SK-N-SH (cell line): Measurements from ENCODE around the gene CCDC18. TPM values are rescaled to one million over a fixed set of nuclear protein-coding genes. Genes with fewer than 3 reads are reported as not detected.

ENCODE experiments used
- CTCF ChIA-PET: fragments of 300-600, 350-600 bp; formaldehyde crosslinking; extraction: SDS; loops from one replicate; lab custom pipeline; 2021; lab: Yijun Ruan, JAX
- POLR2A ChIA-PET: fragments of 350-600 bp; sonication (Branson Sonifier 250); formaldehyde crosslinking; extraction: SDS; loops from one replicate; lab custom pipeline; 2020; ENCODE audit warnings: antibody characterized with exemption, inconsistent platforms; lab: Yijun Ruan, JAX
- DNase-seq: peaks from one replicate; pipeline ENCODE4 v3.0.0; 2012
- H2AFZ ChIP-seq: fragments of 200-600 bp; sonication (generic); 2 replicates; pipeline ENCODE4 v1.8.1; 2016; ENCODE audit warnings: antibody characterized with exemption, mild to moderate bottlenecking, low read depth
- H3F3A ChIP-seq: fragments of 200-600 bp; sonication (generic); replicated peaks from 2 replicates; pipeline ENCODE3; 2016; ENCODE audit warnings: antibody characterized with exemption, mild to moderate bottlenecking; ENCODE audit not compliant: insufficient read depth
- H3K27ac ChIP-seq, 2 experiments: fragments of 200-500 bp in 1 of 2; fragments of 200-600 bp in 1 of 2; sonication (Bioruptor generic) in 1 of 2; sonication (generic), shearing (Covaris generic) in 1 of 2; 2 replicates each; pipeline versions ENCODE4 v1.5.1 to v1.6.1; 2014 to 2016; ENCODE audit warnings: low read depth in 2 of 2, inconsistent platforms in 1 of 2, low read length in 1 of 2, mild to moderate bottlenecking in 1 of 2, mixed read lengths in 1 of 2
- H3K27me3 ChIP-seq: fragments of 200-600 bp; sonication (generic), shearing (Covaris generic); 2 replicates; pipeline ENCODE4 v1.6.1; 2016; ENCODE audit warnings: mixed run types; ENCODE audit not compliant: insufficient read depth
- H3K36me3 ChIP-seq, 2 experiments: fragments of 200-500 bp in 1 of 2; fragments of 200-600 bp in 1 of 2; sonication (Bioruptor generic) in 1 of 2; sonication (generic) in 1 of 2; replicated peaks in 1 of 2; 2 replicates each; pipeline versions ENCODE3 to v1.5.1; 2014 to 2016; ENCODE audit warnings: low read length in 1 of 2, mild to moderate bottlenecking in 1 of 2; ENCODE audit not compliant: insufficient read depth in 2 of 2, control insufficient read depth in 1 of 2
- H3K4me1 ChIP-seq, 2 experiments: fragments of 200-500 bp in 1 of 2; fragments of 200-600 bp in 1 of 2; sonication (Bioruptor generic) in 1 of 2; sonication (generic), shearing (Covaris generic) in 1 of 2; 2 replicates each; pipeline versions ENCODE4 v1.5.1 to v1.6.1; 2014 to 2016; ENCODE audit warnings: low read depth in 1 of 2, low read length in 1 of 2, mixed run types in 1 of 2; ENCODE audit not compliant: insufficient read depth in 2 of 2, control insufficient read depth in 1 of 2
- H3K4me2 ChIP-seq: fragments of 200-600 bp; sonication (generic), shearing (Covaris generic); 2 replicates; pipeline ENCODE4 v1.6.1; 2017; ENCODE audit warnings: mixed run types
- H3K4me3 ChIP-seq, 2 experiments: fragments of 200-500 bp in 1 of 2; fragments of 200-600 bp in 1 of 2; sonication (Bioruptor generic) in 1 of 2; sonication (generic), shearing (Covaris generic) in 1 of 2; 2 replicates each; pipeline versions ENCODE4 v1.5.1 to v1.8.1; 2014 to 2016; ENCODE audit warnings: low read depth in 2 of 2, inconsistent platforms in 1 of 2, low read length in 1 of 2, mild to moderate bottlenecking in 1 of 2, mixed read lengths in 1 of 2, moderate library complexity in 1 of 2
- H3K79me2 ChIP-seq: fragments of 200-600 bp; sonication (generic); 2 replicates; pipeline ENCODE4 v1.8.1; 2017; ENCODE audit warnings: mild to moderate bottlenecking; ENCODE audit not compliant: insufficient read depth
- H3K9ac ChIP-seq: fragments of 200-600 bp; sonication (generic); 2 replicates; pipeline ENCODE4 v1.6.1; 2017; ENCODE audit warnings: mixed run types
- H3K9me2 ChIP-seq: fragments of 200-600 bp; sonication (generic); 2 replicates; pipeline ENCODE4 v1.6.1; 2017; ENCODE audit warnings: mixed run types
- H3K9me3 ChIP-seq: fragments of 200-600 bp; sonication (generic); 2 replicates; pipeline ENCODE4 v1.6.1; 2017; ENCODE audit warnings: mixed run types, mild to moderate bottlenecking, moderate library complexity
- H4K20me1 ChIP-seq: fragments of 200-600 bp; sonication (generic); 2 replicates; pipeline ENCODE4 v1.6.1; 2017; ENCODE audit warnings: mild to moderate bottlenecking, mixed run types; ENCODE audit not compliant: insufficient read depth
- CHD2 ChIP-seq: fragments of 150-350 bp; IDR thresholded peaks from 2 replicates; pipeline ENCODE4 v1.6.1; 2018; ENCODE audit warnings: low read length; ENCODE audit not compliant: partially characterized antibody
- FOSL2 ChIP-seq: IDR thresholded peaks from 2 replicates; pipeline ENCODE4 v1.4.0; 2012; ENCODE audit warnings: low read depth, mild to moderate bottlenecking, moderate library complexity, borderline replicate concordance
- FOXM1 ChIP-seq: IDR thresholded peaks from 2 replicates; pipeline ENCODE4 v1.4.0; 2012; ENCODE audit warnings: low read depth, mild to moderate bottlenecking
- GATA2 ChIP-seq: sonication (generic); formaldehyde crosslinking; IDR thresholded peaks from 2 replicates; pipeline ENCODE4 v1.5.0; 2020; ENCODE audit warnings: mild to moderate bottlenecking, missing genetic modification reagents
- JUND ChIP-seq: IDR thresholded peaks from 2 replicates; pipeline ENCODE4 v1.4.0; 2012
- MEF2A ChIP-seq: IDR thresholded peaks from 2 replicates; pipeline ENCODE4 v1.4.0; 2012; ENCODE audit warnings: low read depth, borderline replicate concordance
- NFIC ChIP-seq: IDR thresholded peaks from 2 replicates; pipeline ENCODE4 v1.4.0; 2012; ENCODE audit warnings: borderline replicate concordance
- NRF1 ChIP-seq: IDR thresholded peaks from 2 replicates; pipeline ENCODE4 v1.6.1; 2012; ENCODE audit warnings: low read depth, mild to moderate bottlenecking, low read length
- RCOR1 ChIP-seq: fragments of 150-350 bp; IDR thresholded peaks from 2 replicates; pipeline ENCODE4 v1.6.1; 2017; ENCODE audit warnings: antibody characterized with exemption, low read length
- REST ChIP-seq: IDR thresholded peaks from 2 replicates; pipeline ENCODE4 v1.6.1; 2012; ENCODE audit warnings: mild to moderate bottlenecking, low read depth, low read length, moderate library complexity
- RFX5 ChIP-seq: IDR thresholded peaks from 2 replicates; pipeline ENCODE4 v1.6.1; 2012; ENCODE audit warnings: mild to moderate bottlenecking, improper control_type of control experiment, low read length
- RXRA ChIP-seq: IDR thresholded peaks from 2 replicates; pipeline ENCODE4 v1.4.0; 2012; ENCODE audit warnings: low read depth, mild to moderate bottlenecking, borderline replicate concordance
- SIN3A ChIP-seq: IDR thresholded peaks from 2 replicates; pipeline ENCODE4 v1.6.1; 2012; ENCODE audit warnings: low read depth, mild to moderate bottlenecking, low read length, moderate library complexity, borderline replicate concordance
- SMC3 ChIP-seq: IDR thresholded peaks from 2 replicates; pipeline ENCODE4 v1.6.1; 2012; ENCODE audit warnings: low read depth, low read length, improper control_type of control experiment
- TCF12 ChIP-seq: IDR thresholded peaks from 2 replicates; pipeline ENCODE4 v1.4.0; 2012
- YY1 ChIP-seq: IDR thresholded peaks from 2 replicates; pipeline ENCODE4 v1.4.0; 2012; ENCODE audit warnings: low read depth, mild to moderate bottlenecking
- WGBS: methylation state at CpG from one replicate; pipeline ENCODE4 v1.1.6; 2017; ENCODE audit warnings: low lambda C conversion rate; 5-methylcytosine and 5-hydroxymethylcytosine counted together
- polyA plus RNA-seq, 3 experiments: library from polyadenylated mRNA; depleted of rRNA; stranded (reverse); fragments of >200 nt; gene quantifications; 2 replicates each; pipeline ENCODE4 v1.2.3, GENCODE V29; 2012
- TF ChIP-seq, protein P1 (sequence below): IDR thresholded peaks from 2 replicates; pipeline ENCODE4 v1.4.0; 2012; ENCODE audit warnings: low read depth, borderline replicate concordance
- TF ChIP-seq, protein P2 (sequence below): IDR thresholded peaks from 2 replicates; pipeline ENCODE4 v1.4.0; 2012; ENCODE audit warnings: low read depth
- TF ChIP-seq, protein P3 (sequence below): IDR thresholded peaks from 2 replicates; pipeline ENCODE4 v1.4.0; 2012; ENCODE audit warnings: low read depth, borderline replicate concordance

CCDC18 gene
- polyA plus RNA-seq, 1 of the 3 experiments (the other 2 are of a cell fraction): 4.0 TPM

DNA sequence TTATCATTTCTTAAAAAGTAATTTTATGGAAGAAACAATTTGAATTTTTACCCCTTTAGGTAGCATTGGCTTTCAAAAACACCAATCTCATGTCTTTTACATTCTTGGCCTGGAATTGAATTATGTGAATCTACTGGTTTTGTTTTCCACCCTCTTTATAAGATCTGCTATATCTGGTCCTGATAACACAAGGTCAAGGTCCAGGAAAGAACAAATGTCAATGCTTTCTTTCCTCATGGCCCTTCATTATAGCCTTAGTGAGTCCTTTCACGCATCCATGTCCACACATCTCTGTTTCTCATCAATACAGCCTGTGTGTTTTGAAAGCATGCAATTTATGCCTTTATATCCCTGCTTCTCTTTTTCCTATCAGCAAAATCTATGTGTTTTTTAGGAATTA, 141.2 kb downstream of the CCDC18 start:
- H3K4me3 ChIP-seq: no peak overlapping the region
- TF ChIP-seq NRF1: no peak
- no peak for TF ChIP-seq RCOR1
- TF ChIP-seq JUND: no peak
- no peak for TF ChIP-seq RXRA
- no peak for TF ChIP-seq FOXM1
- no peak for TF ChIP-seq RFX5
- TF ChIP-seq YY1: no peak
- TF ChIP-seq CHD2: no peak
- TF ChIP-seq SMC3: no peak
- TF ChIP-seq FOSL2: no peak
- TF ChIP-seq MEF2A: no peak
- no peak for TF ChIP-seq REST
- no peak for TF ChIP-seq NFIC
- TF ChIP-seq GATA2: no peak
- no peak for TF ChIP-seq SIN3A
- TF ChIP-seq TCF12: no peak
- TF ChIP-seq, protein P1, sequence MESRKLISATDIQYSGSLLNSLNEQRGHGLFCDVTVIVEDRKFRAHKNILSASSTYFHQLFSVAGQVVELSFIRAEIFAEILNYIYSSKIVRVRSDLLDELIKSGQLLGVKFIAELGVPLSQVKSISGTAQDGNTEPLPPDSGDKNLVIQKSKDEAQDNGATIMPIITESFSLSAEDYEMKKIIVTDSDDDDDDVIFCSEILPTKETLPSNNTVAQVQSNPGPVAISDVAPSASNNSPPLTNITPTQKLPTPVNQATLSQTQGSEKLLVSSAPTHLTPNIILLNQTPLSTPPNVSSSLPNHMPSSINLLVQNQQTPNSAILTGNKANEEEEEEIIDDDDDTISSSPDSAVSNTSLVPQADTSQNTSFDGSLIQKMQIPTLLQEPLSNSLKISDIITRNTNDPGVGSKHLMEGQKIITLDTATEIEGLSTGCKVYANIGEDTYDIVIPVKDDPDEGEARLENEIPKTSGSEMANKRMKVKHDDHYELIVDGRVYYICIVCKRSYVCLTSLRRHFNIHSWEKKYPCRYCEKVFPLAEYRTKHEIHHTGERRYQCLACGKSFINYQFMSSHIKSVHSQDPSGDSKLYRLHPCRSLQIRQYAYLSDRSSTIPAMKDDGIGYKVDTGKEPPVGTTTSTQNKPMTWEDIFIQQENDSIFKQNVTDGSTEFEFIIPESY: no peak
- TF ChIP-seq, protein P2, sequence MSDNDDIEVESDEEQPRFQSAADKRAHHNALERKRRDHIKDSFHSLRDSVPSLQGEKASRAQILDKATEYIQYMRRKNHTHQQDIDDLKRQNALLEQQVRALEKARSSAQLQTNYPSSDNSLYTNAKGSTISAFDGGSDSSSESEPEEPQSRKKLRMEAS: no peak
- TF ChIP-seq, protein P3, sequence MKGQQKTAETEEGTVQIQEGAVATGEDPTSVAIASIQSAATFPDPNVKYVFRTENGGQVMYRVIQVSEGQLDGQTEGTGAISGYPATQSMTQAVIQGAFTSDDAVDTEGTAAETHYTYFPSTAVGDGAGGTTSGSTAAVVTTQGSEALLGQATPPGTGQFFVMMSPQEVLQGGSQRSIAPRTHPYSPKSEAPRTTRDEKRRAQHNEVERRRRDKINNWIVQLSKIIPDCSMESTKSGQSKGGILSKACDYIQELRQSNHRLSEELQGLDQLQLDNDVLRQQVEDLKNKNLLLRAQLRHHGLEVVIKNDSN: no peak
- TF ChIP-seq, all 33 proteins: peak for 0
- no peak overlapping the region for H3K4me2 ChIP-seq
- H3K36me3 ChIP-seq: no peaks in the 10 kb centered on the region
- no peak overlapping the region for H2AFZ ChIP-seq
- CTCF ChIA-PET: no interaction called here
- WGBS: 94% methylated on average over 1 of the region's 1 CpG
- no peaks in the 10 kb centered on the region for H4K20me1 ChIP-seq
- no peaks in the 10 kb centered on the region for H3K9me2 ChIP-seq
- H3K9ac ChIP-seq: no peak overlapping the region
- no peak for DNase-seq
- H3K4me1 ChIP-seq: 0 out of 4 replicates have a peak, but pooled peaks cover 0 to 9% of the 10 kb centered on the region in 2 experiments
- POLR2A ChIA-PET: no interaction called here
- no peak overlapping the region for H3K27ac ChIP-seq
- no peaks in the 10 kb centered on the region for H3K9me3 ChIP-seq
- H3K79me2 ChIP-seq: no peaks in the 10 kb centered on the region
- H3F3A ChIP-seq: no peaks in the 10 kb centered on the region
- no peaks in the 10 kb centered on the region for H3K27me3 ChIP-seq
